PC-9 (cell line): ENCODE data around the gene GIPC2.

Experiments
- CTCF ChIP-seq: fragments of 200-600 bp; sonication (generic); conservative IDR thresholded peaks from 2 replicates; pipeline ENCODE4 v1.6.1; 2017; ENCODE audit warnings: mixed run types, antibody characterized with exemption, mild to moderate bottlenecking, moderate library complexity
- EZH2 ChIP-seq: fragments of 200-600 bp; sonication (generic); IDR thresholded peaks from 2 replicates; pipeline ENCODE4 v1.8.0; 2017; ENCODE audit warnings: antibody characterized with exemption, low read depth

DNA sequence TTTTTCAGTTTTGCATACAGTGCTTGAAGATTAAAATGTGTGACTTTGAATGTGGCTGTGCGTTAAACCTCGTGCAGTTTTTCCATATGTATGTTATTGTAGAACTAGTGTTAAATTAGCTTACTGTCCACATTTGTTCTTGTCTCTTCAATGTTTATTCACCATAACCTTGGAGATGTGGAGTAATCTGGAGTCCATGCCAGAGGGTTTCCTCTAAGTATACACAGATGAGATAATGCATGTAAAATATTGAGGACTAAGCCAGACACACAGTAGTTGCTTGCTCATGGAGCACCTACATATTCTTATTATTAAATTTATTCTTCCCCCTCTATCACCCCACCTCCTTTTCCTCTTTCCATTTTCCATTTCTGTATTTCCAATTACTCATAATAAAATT is 7.7 kb upstream of the GIPC2 start:
- TF ChIP-seq CTCF (no peak), EZH2 (no peak)
